ENCODE results near the gene PAXX.

Gene PAXX

GRCh38 chr9:136968333-136969127, 23.7 kb upstream of the PAXX start:
- DNase-seq (ENCODE audit: low spot score): no peak

GRCh38 chr9:136969150-136969549, 23.1 kb upstream of the PAXX start:
- DNase-seq (ENCODE audit: low spot score): no peak

- no peak for DNase-seq (ENCODE audit: low spot score)
Observed at GRCh38 chr9:136969774-136970173, 22.4 kb upstream of the PAXX start.

- DNase-seq (ENCODE audit: low spot score): no peak
Observed at GRCh38 chr9:136970361-136970760, 21.9 kb upstream of the PAXX start.

- no peak for DNase-seq (ENCODE audit: low spot score)
Observed at GRCh38 chr9:136971746-136972145, 20.5 kb upstream of the PAXX start.

GRCh38 chr9:136972335-136972734, 19.9 kb upstream of the PAXX start:
- no peak for DNase-seq (ENCODE audit: low spot score)

- no peak for DNase-seq (ENCODE audit: low spot score)
Observed at GRCh38 chr9:136972743-136973142, 19.5 kb upstream of the PAXX start.

- no peak for DNase-seq (ENCODE audit: low spot score)
Observed at GRCh38 chr9:136973618-136974617, 18.3 kb upstream of the PAXX start.

GRCh38 chr9:136974817-136975535, 17.2 kb upstream of the PAXX start:
- no peak for DNase-seq (ENCODE audit: low spot score)

- DNase-seq (ENCODE audit: low spot score): no peak
Observed at GRCh38 chr9:136975644-136976043, 16.6 kb upstream of the PAXX start.

- DNase-seq (ENCODE audit: low spot score): no peak
Observed at GRCh38 chr9:136977223-136977622, 15.0 kb upstream of the PAXX start, which contains the start of gene PTGDS. TSS of gene PTGDS (plus strand) at chr9:136977504. CDS start at chr9:136977579, 75 bp downstream.

- no peak for DNase-seq (ENCODE audit: low spot score)
Observed at GRCh38 chr9:136977649-136978072, 14.6 kb upstream of the PAXX start.

GRCh38 chr9:136978073-136978864, 14.0 kb upstream of the PAXX start:
- DNase-seq (ENCODE audit: low spot score): peak; percentile 78

- no peak for DNase-seq (ENCODE audit: low spot score)
Observed at GRCh38 chr9:136978865-136979544, 13.2 kb upstream of the PAXX start.

- DNase-seq (ENCODE audit: low spot score): no peak
Observed at GRCh38 chr9:136979769-136980587, 12.2 kb upstream of the PAXX start.

- no peak for DNase-seq (ENCODE audit: low spot score)
Observed at GRCh38 chr9:136980669-136981478, 11.3 kb upstream of the PAXX start.

- DNase-seq (ENCODE audit: low spot score): no peak
Observed at GRCh38 chr9:136981588-136982231, 10.5 kb upstream of the PAXX start.
